HCT116 (cell line): ENCODE measurements around the gene ZAR1L. TPM values are rescaled to one million over a fixed set of nuclear protein-coding genes. Genes with fewer than 3 reads are reported as not detected.
A peak's percentile ranks its signal among the peaks of the same experiment; 100 is the strongest.

Experiments used
- ATAC-seq: fragments of 200-7000 bp; cut with Tn5 transposase; 2 replicates; pipeline ENCODE4 v1.9.1; 2020; ENCODE audit warnings: mild to moderate bottlenecking, moderate library complexity
- BruUV-seq: library from RNA; stranded (reverse); fragments of 400-500 nt; replicated peaks from 2 replicates; lab custom pipeline; 2021; lab: Mats Ljungman, UMichigan
- CTCF ChIA-PET: fragments of 300-600 bp; sonication (Branson Sonifier 250); formaldehyde crosslinking; loops from one replicate; lab custom pipeline; 2021; ENCODE audit warnings: antibody characterized with exemption; lab: Charles Lee
- POLR2A ChIA-PET: fragments of 300-600, 350-600 bp; sonication (Branson Sonifier 250); formaldehyde crosslinking; loops from one replicate; lab custom pipeline; 2021; ENCODE audit warnings: antibody characterized with exemption; lab: Charles Lee
- RAD21 ChIA-PET, 2 experiments: fragments of 300-600 bp; sonication (Branson Sonifier 250); formaldehyde crosslinking; loops; one replicate each; lab custom pipeline; 2023; ENCODE audit warnings: low total read pairs in 2 of 2; ENCODE audit not compliant: uncharacterized antibody in 2 of 2, unreplicated experiment in 2 of 2, low non-redundant PET in 1 of 2; lab: Charles Lee
- DNase-seq: peaks from one replicate; pipeline ENCODE4 v3.0.0-alpha.2; 2010; ENCODE audit warnings: low read depth, low spot score
- H2AFZ ChIP-seq: fragments of 200-600 bp; shearing (Covaris generic), sonication (generic); 2 replicates; pipeline ENCODE4 v1.6.1; 2017; ENCODE audit warnings: low read depth, mixed run types, mixed read lengths, antibody characterized with exemption, low read length; ENCODE audit not compliant: poor library complexity, severe bottlenecking
- H3K27ac ChIP-seq: 2 replicates; pipeline ENCODE4 v1.5.1; 2012; ENCODE audit warnings: low read depth, low read length
- H3K27me3 ChIP-seq: fragments of 200-600 bp; sonication (generic); 2 replicates; pipeline ENCODE4 v1.6.1; 2016; ENCODE audit warnings: mixed run types, low read length, mixed read lengths; ENCODE audit not compliant: insufficient read depth
- H3K36me3 ChIP-seq, 2 experiments: fragments of 200-500 bp in 1 of 2; fragments of 200-600 bp in 1 of 2; sonication (Bioruptor generic) in 1 of 2; sonication (generic) in 1 of 2; 2 replicates each; pipeline versions ENCODE4 v1.5.1 to v1.6.1; 2014 to 2016; ENCODE audit warnings: low read length in 2 of 2, inconsistent platforms in 1 of 2, mixed read lengths in 1 of 2, mixed run types in 1 of 2; ENCODE audit not compliant: insufficient read depth in 2 of 2, control insufficient read depth in 1 of 2
- H3K4me1 ChIP-seq, 2 experiments: fragments of 200-600 bp in 1 of 2; sonication (generic) in 1 of 2; 2 replicates each; pipeline versions ENCODE4 v1.5.1 to v1.6.1; 2012 to 2017; ENCODE audit warnings: low read length in 2 of 2, inconsistent platforms in 1 of 2, mild to moderate bottlenecking in 1 of 2, mixed read lengths in 1 of 2, mixed run types in 1 of 2, moderate library complexity in 1 of 2; ENCODE audit not compliant: insufficient read depth in 2 of 2, control insufficient read depth in 1 of 2
- H3K4me2 ChIP-seq: fragments of 200-600 bp; sonication (generic); 2 replicates; pipeline ENCODE4 v1.6.1; 2017; ENCODE audit warnings: mixed run types, low read length, mixed read lengths
- H3K4me3 ChIP-seq, 2 experiments: fragments of 200-600 bp in 1 of 2; sonication (generic) in 1 of 2; replicated peaks in 1 of 2; 2 replicates each; pipeline ENCODE4 v1.5.1; 2011 to 2016; ENCODE audit warnings: low read length in 2 of 2, control low read depth in 1 of 2, low read depth in 1 of 2, mild to moderate bottlenecking in 1 of 2, mixed read lengths in 1 of 2, mixed run types in 1 of 2
- H3K79me2 ChIP-seq: fragments of 200-600 bp; sonication (generic); 2 replicates; pipeline ENCODE4 v1.6.1; 2017; ENCODE audit warnings: mild to moderate bottlenecking, mixed run types, low read length, moderate library complexity, mixed read lengths; ENCODE audit not compliant: insufficient read depth
- H3K9ac ChIP-seq: fragments of 200-600 bp; sonication (generic); 2 replicates; pipeline ENCODE4 v1.6.1; 2016; ENCODE audit warnings: low read length, mixed read lengths
- H3K9me2 ChIP-seq: fragments of 200-600 bp; sonication (generic), shearing (Covaris generic); 2 replicates; pipeline ENCODE4 v1.6.1; 2017; ENCODE audit warnings: mixed run types, mild to moderate bottlenecking, moderate library complexity; ENCODE audit not compliant: insufficient read depth
- H3K9me3 ChIP-seq, 2 experiments: fragments of 200-500 bp in 1 of 2; fragments of 200-600 bp in 1 of 2; sonication (Bioruptor generic) in 1 of 2; sonication (generic) in 1 of 2; 2 replicates each; pipeline ENCODE4 v1.6.1; 2014 to 2017; ENCODE audit warnings: low read length in 2 of 2, mixed read lengths in 2 of 2, inconsistent platforms in 1 of 2, low read depth in 1 of 2, mild to moderate bottlenecking in 1 of 2, mixed run types in 1 of 2, moderate library complexity in 1 of 2; ENCODE audit not compliant: control insufficient read depth in 1 of 2, insufficient read depth in 1 of 2
- H4K20me1 ChIP-seq: fragments of 200-600 bp; sonication (generic), shearing (Covaris generic); 2 replicates; pipeline ENCODE4 v1.6.1; 2017; ENCODE audit warnings: mixed run types, mild to moderate bottlenecking, moderate library complexity; ENCODE audit not compliant: insufficient read depth
- CBX3 ChIP-seq: IDR thresholded peaks from 2 replicates; pipeline ENCODE4 v1.6.1; 2012; ENCODE audit warnings: low read depth
- ELF1 ChIP-seq: IDR thresholded peaks from 2 replicates; pipeline ENCODE4 v1.6.1; 2012; ENCODE audit warnings: low read depth, borderline replicate concordance
- JUND ChIP-seq: IDR thresholded peaks from 2 replicates; pipeline ENCODE4 v1.6.1; 2012
- POLR2A ChIP-seq: IDR thresholded peaks from 2 replicates; pipeline ENCODE4 v1.7.0; 2011; ENCODE audit warnings: borderline replicate concordance; ENCODE audit not compliant: insufficient read depth, insufficient read length; ENCODE audit errors: extremely low read depth
- POLR2AphosphoS5 ChIP-seq: IDR thresholded peaks from 2 replicates; pipeline ENCODE4 v1.6.1; 2011; ENCODE audit warnings: mild to moderate bottlenecking, low read depth, low read length, moderate library complexity
- RAD21 ChIP-seq: IDR thresholded peaks from 2 replicates; pipeline ENCODE4 v1.6.1; 2012; ENCODE audit warnings: low read depth, mild to moderate bottlenecking
- SIN3A ChIP-seq: IDR thresholded peaks from 2 replicates; pipeline ENCODE4 v1.6.1; 2012; ENCODE audit warnings: low read depth
- SP1 ChIP-seq: IDR thresholded peaks from 2 replicates; pipeline ENCODE4 v1.6.1; 2012; ENCODE audit warnings: low read depth
- ZNF274 ChIP-seq: fragments of 200-500 bp; sonication (Bioruptor generic); IDR thresholded peaks from 2 replicates; pipeline ENCODE4 v1.6.1; 2014; ENCODE audit warnings: mild to moderate bottlenecking, low read depth, low read length, inconsistent platforms
- intact Hi-C: fragments of 100-400 bp; cut with micrococcal nuclease; formaldehyde crosslinking; loops from 2 replicates; pipeline ENCODE4 v1.10.0; 2022
- total RNA-seq: library from RNA; stranded (reverse); gene quantifications from one replicate; pipeline ENCODE4 v1.2.1, GENCODE V29; 2021; ENCODE audit not compliant: unreplicated experiment
- TF ChIP-seq, protein P1 (sequence below), 3 experiments: fragments of 200-600 bp in 1 of 3; sonication (generic) in 1 of 3; IDR thresholded peaks in 2 of 3; conservative IDR thresholded peaks in 1 of 3; 2 replicates each; pipeline ENCODE4 v1.5.1; 2012 to 2017; ENCODE audit warnings: low read depth in 2 of 3, low read length in 2 of 3, antibody characterized with exemption in 1 of 3, borderline replicate concordance in 1 of 3, control low read depth in 1 of 3, mild to moderate bottlenecking in 1 of 3, mixed read lengths in 1 of 3, mixed run types in 1 of 3, moderate library complexity in 1 of 3; ENCODE audit not compliant: insufficient read depth in 1 of 3
- TF ChIP-seq, protein P2 (sequence below): IDR thresholded peaks from 2 replicates; pipeline ENCODE4 v1.6.1; 2011; ENCODE audit warnings: mild to moderate bottlenecking, low read length, moderate library complexity; ENCODE audit not compliant: insufficient replicate concordance; ENCODE audit errors: extremely low read depth

The ZAR1L gene
- total RNA-seq, 1 experiment from 2014 or later, result 0.15 TPM

DNA sequence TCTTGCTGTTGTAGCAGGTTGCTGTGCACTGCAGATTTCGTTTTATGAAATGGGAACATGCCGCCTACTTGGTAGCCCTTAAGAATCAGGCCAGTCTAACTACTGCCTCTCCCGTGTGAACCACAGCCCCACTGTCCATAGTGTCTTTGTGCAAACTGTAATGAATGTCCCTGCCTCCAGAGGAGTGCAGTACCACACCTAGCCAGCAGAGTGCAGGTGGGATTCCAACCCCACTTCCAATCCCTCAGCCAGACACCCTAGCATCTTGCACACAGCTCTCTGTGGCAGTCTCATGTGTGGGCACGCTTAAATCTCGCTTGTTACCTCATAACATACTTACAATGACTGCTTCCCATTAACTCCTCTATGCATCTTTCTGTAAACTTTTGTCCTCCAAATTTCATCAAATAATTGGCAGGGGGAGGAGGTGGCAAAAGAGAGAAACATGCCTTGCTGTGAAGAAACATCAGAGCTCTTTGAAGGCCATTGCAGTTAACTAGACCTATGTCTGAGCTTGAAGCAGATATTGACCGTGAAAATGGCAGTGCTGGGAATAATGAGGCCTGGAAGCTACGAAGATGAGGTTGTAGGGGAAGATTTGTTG lies 47.2 kb downstream of the ZAR1L start:
- intact Hi-C loops, result loop anchor here (1.0 to 5.0 kb wide), 2 partner anchors 42 to 644 kb away; no protein-coding TSS in a partner anchor
- ATAC-seq (peak; percentile 99), DNase-seq (peak; percentile 51)
- no TSS peak for BruUV-seq
- POLR2A ChIA-PET, result interaction anchor here (1.6 kb wide), 1 partner anchor 47 kb away, joined by 5 read pairs; the partner anchor contains the start of genes BRCA2 and ZAR1L
- no peaks in the 10 kb centered on the region for H3K9me2 ChIP-seq
- no peak overlapping the region for H3K27ac ChIP-seq
- H3K27me3 ChIP-seq, result no peaks in the 10 kb centered on the region
- TF ChIP-seq, protein P1, sequence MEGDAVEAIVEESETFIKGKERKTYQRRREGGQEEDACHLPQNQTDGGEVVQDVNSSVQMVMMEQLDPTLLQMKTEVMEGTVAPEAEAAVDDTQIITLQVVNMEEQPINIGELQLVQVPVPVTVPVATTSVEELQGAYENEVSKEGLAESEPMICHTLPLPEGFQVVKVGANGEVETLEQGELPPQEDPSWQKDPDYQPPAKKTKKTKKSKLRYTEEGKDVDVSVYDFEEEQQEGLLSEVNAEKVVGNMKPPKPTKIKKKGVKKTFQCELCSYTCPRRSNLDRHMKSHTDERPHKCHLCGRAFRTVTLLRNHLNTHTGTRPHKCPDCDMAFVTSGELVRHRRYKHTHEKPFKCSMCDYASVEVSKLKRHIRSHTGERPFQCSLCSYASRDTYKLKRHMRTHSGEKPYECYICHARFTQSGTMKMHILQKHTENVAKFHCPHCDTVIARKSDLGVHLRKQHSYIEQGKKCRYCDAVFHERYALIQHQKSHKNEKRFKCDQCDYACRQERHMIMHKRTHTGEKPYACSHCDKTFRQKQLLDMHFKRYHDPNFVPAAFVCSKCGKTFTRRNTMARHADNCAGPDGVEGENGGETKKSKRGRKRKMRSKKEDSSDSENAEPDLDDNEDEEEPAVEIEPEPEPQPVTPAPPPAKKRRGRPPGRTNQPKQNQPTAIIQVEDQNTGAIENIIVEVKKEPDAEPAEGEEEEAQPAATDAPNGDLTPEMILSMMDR (IDR thresholded peaks at IDR 0.05 in 2 of 3, conservative IDR thresholded peaks at IDR 0.05 in 1 of 3; ENCODE audit: borderline replicate concordance in 1 of 3, insufficient read depth in 1 of 3, low read depth in 2 of 3, low read length in 2 of 3), result peak; percentile 40 to 97 (median 96); a peak in 5 of 6 replicates
- TF ChIP-seq RAD21 (peak; percentile 53), SP1 (no peak), CBX3 (0 out of 2 replicates have a peak, but pooled peaks have one; percentile 24), ZNF274 (no peak)
- no peaks in the 10 kb centered on the region for H4K20me1 ChIP-seq
- no peaks in the 10 kb centered on the region for H3K36me3 ChIP-seq
- H2AFZ ChIP-seq, result peak overlapping the region; percentile 12
- no peak overlapping the region for H3K9ac ChIP-seq
- H3K79me2 ChIP-seq, result no peaks in the 10 kb centered on the region
- peaks cover 2 to 9% of the 10 kb centered on the region in 2 experiments; a peak in 1 of 4 replicates for H3K4me1 ChIP-seq
- H3K9me3 ChIP-seq, result no peaks in the 10 kb centered on the region
- CTCF ChIA-PET, result interaction anchor here (0.8 to 2.4 kb wide), 11 partner anchors 8 to 358 kb away, joined by 3 to 16 read pairs (median 3); no protein-coding TSS in a partner anchor
- H3K4me2 ChIP-seq, result 0 out of 2 replicates have a peak overlapping the region, but pooled peaks have one; percentile 3
- RAD21 ChIA-PET, result no interaction called here
- H3K4me3 ChIP-seq, result no peak overlapping the region

DNA sequence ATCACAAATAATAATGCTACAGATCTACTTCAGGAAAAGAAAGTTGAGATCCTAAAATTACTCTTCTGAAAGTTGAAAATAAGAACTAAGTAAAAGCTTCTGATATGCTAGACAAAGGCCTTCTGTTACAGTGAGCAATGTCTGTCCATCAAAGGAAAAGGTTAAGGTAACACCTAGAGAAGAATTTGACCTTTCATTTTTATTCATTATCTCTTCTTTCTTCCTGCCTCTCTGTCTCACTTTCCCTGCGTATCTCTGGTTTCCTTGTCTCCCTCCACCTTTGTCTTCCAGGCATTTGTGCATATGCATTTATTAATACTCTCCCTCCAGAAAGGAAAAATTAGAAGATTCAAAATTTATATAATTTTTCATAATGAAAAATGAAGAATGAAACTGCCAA lies 49.0 kb downstream of the ZAR1L start:
- DNase-seq, result no peak
- H3K4me3 ChIP-seq, result no peak overlapping the region
- no peaks in the 10 kb centered on the region for H3K79me2 ChIP-seq
- H2AFZ ChIP-seq, result no peak overlapping the region
- TF ChIP-seq POLR2AphosphoS5 (no peak), ELF1 (no peak), SIN3A (no peak), POLR2A (no peak), JUND (no peak)
- TF ChIP-seq, protein P2, sequence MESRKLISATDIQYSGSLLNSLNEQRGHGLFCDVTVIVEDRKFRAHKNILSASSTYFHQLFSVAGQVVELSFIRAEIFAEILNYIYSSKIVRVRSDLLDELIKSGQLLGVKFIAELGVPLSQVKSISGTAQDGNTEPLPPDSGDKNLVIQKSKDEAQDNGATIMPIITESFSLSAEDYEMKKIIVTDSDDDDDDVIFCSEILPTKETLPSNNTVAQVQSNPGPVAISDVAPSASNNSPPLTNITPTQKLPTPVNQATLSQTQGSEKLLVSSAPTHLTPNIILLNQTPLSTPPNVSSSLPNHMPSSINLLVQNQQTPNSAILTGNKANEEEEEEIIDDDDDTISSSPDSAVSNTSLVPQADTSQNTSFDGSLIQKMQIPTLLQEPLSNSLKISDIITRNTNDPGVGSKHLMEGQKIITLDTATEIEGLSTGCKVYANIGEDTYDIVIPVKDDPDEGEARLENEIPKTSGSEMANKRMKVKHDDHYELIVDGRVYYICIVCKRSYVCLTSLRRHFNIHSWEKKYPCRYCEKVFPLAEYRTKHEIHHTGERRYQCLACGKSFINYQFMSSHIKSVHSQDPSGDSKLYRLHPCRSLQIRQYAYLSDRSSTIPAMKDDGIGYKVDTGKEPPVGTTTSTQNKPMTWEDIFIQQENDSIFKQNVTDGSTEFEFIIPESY, result no peak
- no peak overlapping the region for H3K4me2 ChIP-seq
- no TSS peak for BruUV-seq
- no peaks in the 10 kb centered on the region for H3K27me3 ChIP-seq
- H3K27ac ChIP-seq, result no peak overlapping the region
- no peaks in the 10 kb centered on the region for H3K9me3 ChIP-seq
- ChIA-PET POLR2A (no interaction called here), CTCF (no interaction called here), RAD21 (no interaction called here)
- intact Hi-C loops, result loop anchor here (5.0 kb wide), 1 partner anchor 646 kb away; no protein-coding TSS in a partner anchor
- H3K4me1 ChIP-seq, result peaks cover 10 to 20% of the 10 kb centered on the region in 2 experiments; a peak in 3 of 4 replicates
- H3K9ac ChIP-seq, result no peak overlapping the region
- ATAC-seq, result no peak
- no peaks in the 10 kb centered on the region for H4K20me1 ChIP-seq
- no peaks in the 10 kb centered on the region for H3K9me2 ChIP-seq
- H3K36me3 ChIP-seq, result no peaks in the 10 kb centered on the region
